ENCODE results near the gene DPH6.

GRCh38 chr15:35546511-35547381, 781 bp upstream of the DPH6 start:
- TF ChIP-seq CTCF (conservative IDR thresholded peaks at IDR 0.05; ENCODE audit: low read depth, low read length) (no peak), EZH2 (IDR thresholded peaks at IDR 0.05; ENCODE audit: borderline replicate concordance, low read depth, low read length, poor library complexity, severe bottlenecking) (no peak)

Data from A673 (cell line).